K562 (cell line): Measurements from ENCODE around the gene DLST. TPM values are rescaled to one million over a fixed set of nuclear protein-coding genes. Genes with fewer than 3 reads are reported as not detected.

Source experiments
- CBFA2T3 ChIP-seq: fragments of 450-650 bp; IDR thresholded peaks from 2 replicates; pipeline ENCODE4 v1.6.1; 2017
- CREM ChIP-seq: IDR thresholded peaks from 2 replicates; pipeline ENCODE4 v1.6.1; 2014; ENCODE audit warnings: antibody characterized with exemption, low read depth
- DACH1 ChIP-seq: fragments of 450-650 bp; IDR thresholded peaks from 2 replicates; pipeline ENCODE4 v1.6.1; 2018; ENCODE audit not compliant: partially characterized antibody
- GABPB2 ChIP-seq: fragments of 250-450 bp; sonication (Bioruptor Pico); conservative IDR thresholded peaks from 2 replicates; pipeline ENCODE4 v1.5.1; 2021; ENCODE audit warnings: mild to moderate bottlenecking
- HDAC2 ChIP-seq: fragments of 450-650 bp; IDR thresholded peaks from 2 replicates; pipeline ENCODE4 v1.6.1; 2016; ENCODE audit warnings: mild to moderate bottlenecking
- HMBOX1 ChIP-seq: sonication (generic); IDR thresholded peaks from 2 replicates; pipeline ENCODE4 v1.6.1; 2016
- HNRNPLL ChIP-seq: fragments of 200-400 bp; formaldehyde crosslinking; IDR thresholded peaks from 2 replicates; pipeline ENCODE4 v1.6.1; 2017; ENCODE audit warnings: low read length, low read depth, mild to moderate bottlenecking; ENCODE audit not compliant: poor library complexity, severe bottlenecking
- L3MBTL2 ChIP-seq: fragments of 450-650 bp; IDR thresholded peaks from 2 replicates; pipeline ENCODE4 v1.6.1; 2016; ENCODE audit warnings: mild to moderate bottlenecking, moderate library complexity
- NFIX ChIP-seq: fragments of 250-450 bp; sonication (Bioruptor Pico); IDR thresholded peaks from 2 replicates; pipeline ENCODE4 v1.4.0; 2020; ENCODE audit warnings: low read depth, mild to moderate bottlenecking, moderate library complexity
- NR2C2 ChIP-seq, 2 experiments: fragments of 200-800 bp in 1 of 2; sonication (Bioruptor generic) in 1 of 2; sonication (generic) in 1 of 2; formaldehyde crosslinking in 1 of 2; IDR thresholded peaks; 2 replicates each; pipeline versions ENCODE4 v1.6.1 to v1.8.0; 2016 to 2022; ENCODE audit warnings: mild to moderate bottlenecking in 1 of 2, missing compliant biosample characterization in 1 of 2, missing genetic modification characterization in 1 of 2, missing genetic modification reagents in 1 of 2
- POLR2AphosphoS5 ChIP-seq: IDR thresholded peaks from 2 replicates; pipeline ENCODE4 v1.6.1; 2011; ENCODE audit warnings: mild to moderate bottlenecking, low read depth, low read length, moderate library complexity; ENCODE audit not compliant: control insufficient read depth, insufficient read depth
- RFX7 ChIP-seq: fragments of 250-450 bp; sonication (Bioruptor Pico); IDR thresholded peaks from 2 replicates; pipeline ENCODE4 v1.5.1; 2021; ENCODE audit warnings: mild to moderate bottlenecking
- ZNF316 ChIP-seq: fragments of 450-650 bp; IDR thresholded peaks from 2 replicates; pipeline ENCODE4 v1.6.1; 2016
- polyA plus RNA-seq, 8 experiments: library from polyadenylated mRNA; depleted of rRNA in 4 of 8; stranded (reverse) in 5 of 8; unstranded in 3 of 8; fragments of >200 nt; fragmentation: Nextera tagmentation in 2 of 8; fragmentation: Illumina TruSeq in 1 of 8; extraction: Ambion mirVana in 2 of 8; extraction: Trizol in 1 of 8; gene quantifications; 2 replicates each; pipeline versions ENCODE4 v1.2.1 to v1.2.3, GENCODE V29; 2011 to 2014; ENCODE audit warnings: inconsistent platforms in 1 of 8, missing spikeins in 1 of 8
- total RNA-seq, 7 experiments: library from RNA; depleted of rRNA in 6 of 7; stranded (reverse); fragments of >200 nt in 6 of 7; fragmentation: Illumina TruSeq in 2 of 7; extraction: Trizol in 2 of 7; gene quantifications; 2 replicates each; pipeline versions ENCODE4 v1.2.1 to v1.2.3, GENCODE V29; 2011 to 2021; ENCODE audit warnings: low replicate concordance in 1 of 7
- TF ChIP-seq, protein P1 (sequence below), 2 experiments: fragments of 150-350 bp in 1 of 2; IDR thresholded peaks; 2 replicates each; pipeline ENCODE4 v1.6.1; 2012 to 2016; ENCODE audit warnings: low read depth in 2 of 2, low read length in 2 of 2, mild to moderate bottlenecking in 1 of 2, moderate library complexity in 1 of 2
- TF ChIP-seq, protein P2 (sequence below), 2 experiments: fragments of 450-650 bp; IDR thresholded peaks; 2 replicates each; pipeline ENCODE4 v1.6.1; 2018; ENCODE audit warnings: mild to moderate bottlenecking in 2 of 2, low read depth in 1 of 2; ENCODE audit not compliant: partially characterized antibody in 2 of 2
- TF ChIP-seq, protein P3 (sequence below), 2 experiments: fragments of 450-650 bp; conservative IDR thresholded peaks; 2 replicates each; pipeline ENCODE4 v1.6.1; 2017; ENCODE audit warnings: mild to moderate bottlenecking in 2 of 2, moderate library complexity in 2 of 2

DLST gene
- total and polyA plus RNA-seq, 9 of the 15 experiments (the other 6 are each of a cell fraction or from before 2014, with no cell fraction given): 3.0 to 73.7 (median 45.4) TPM

GRCh38 chr14:74888164-74889158 is 6.7 kb downstream of the DLST start (continued):
- TF ChIP-seq, protein P1, sequence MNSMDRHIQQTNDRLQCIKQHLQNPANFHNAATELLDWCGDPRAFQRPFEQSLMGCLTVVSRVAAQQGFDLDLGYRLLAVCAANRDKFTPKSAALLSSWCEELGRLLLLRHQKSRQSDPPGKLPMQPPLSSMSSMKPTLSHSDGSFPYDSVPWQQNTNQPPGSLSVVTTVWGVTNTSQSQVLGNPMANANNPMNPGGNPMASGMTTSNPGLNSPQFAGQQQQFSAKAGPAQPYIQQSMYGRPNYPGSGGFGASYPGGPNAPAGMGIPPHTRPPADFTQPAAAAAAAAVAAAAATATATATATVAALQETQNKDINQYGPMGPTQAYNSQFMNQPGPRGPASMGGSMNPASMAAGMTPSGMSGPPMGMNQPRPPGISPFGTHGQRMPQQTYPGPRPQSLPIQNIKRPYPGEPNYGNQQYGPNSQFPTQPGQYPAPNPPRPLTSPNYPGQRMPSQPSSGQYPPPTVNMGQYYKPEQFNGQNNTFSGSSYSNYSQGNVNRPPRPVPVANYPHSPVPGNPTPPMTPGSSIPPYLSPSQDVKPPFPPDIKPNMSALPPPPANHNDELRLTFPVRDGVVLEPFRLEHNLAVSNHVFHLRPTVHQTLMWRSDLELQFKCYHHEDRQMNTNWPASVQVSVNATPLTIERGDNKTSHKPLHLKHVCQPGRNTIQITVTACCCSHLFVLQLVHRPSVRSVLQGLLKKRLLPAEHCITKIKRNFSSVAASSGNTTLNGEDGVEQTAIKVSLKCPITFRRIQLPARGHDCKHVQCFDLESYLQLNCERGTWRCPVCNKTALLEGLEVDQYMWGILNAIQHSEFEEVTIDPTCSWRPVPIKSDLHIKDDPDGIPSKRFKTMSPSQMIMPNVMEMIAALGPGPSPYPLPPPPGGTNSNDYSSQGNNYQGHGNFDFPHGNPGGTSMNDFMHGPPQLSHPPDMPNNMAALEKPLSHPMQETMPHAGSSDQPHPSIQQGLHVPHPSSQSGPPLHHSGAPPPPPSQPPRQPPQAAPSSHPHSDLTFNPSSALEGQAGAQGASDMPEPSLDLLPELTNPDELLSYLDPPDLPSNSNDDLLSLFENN (IDR thresholded peaks at IDR 0.05; ENCODE audit: low read depth in 2 of 2, low read length in 2 of 2): peak in 1 of 2 experiments; percentile 68; a peak in 1 of 4 replicates
- TF ChIP-seq HNRNPLL (no peak), DACH1 (peak; percentile 33), L3MBTL2 (0 out of 2 replicates have a peak, but pooled peaks have one; percentile 17), GABPB2 (CRISPR knock-in tag) (no peak), RFX7 (no peak), NR2C2 (CRISPR knock-in tag; IDR thresholded peaks at IDR 0.05) (no peak), NR2C2 (tag; IDR thresholded peaks at IDR 0.05) (peak; percentile 77), HMBOX1 (peak; percentile 99), HDAC2 (peak; percentile 91), NFIX (CRISPR knock-in tag) (no peak), POLR2AphosphoS5 (no peak), CREM (no peak), CBFA2T3 (peak; percentile 93), ZNF316 (peak; percentile 84)
- TF ChIP-seq, protein P2, sequence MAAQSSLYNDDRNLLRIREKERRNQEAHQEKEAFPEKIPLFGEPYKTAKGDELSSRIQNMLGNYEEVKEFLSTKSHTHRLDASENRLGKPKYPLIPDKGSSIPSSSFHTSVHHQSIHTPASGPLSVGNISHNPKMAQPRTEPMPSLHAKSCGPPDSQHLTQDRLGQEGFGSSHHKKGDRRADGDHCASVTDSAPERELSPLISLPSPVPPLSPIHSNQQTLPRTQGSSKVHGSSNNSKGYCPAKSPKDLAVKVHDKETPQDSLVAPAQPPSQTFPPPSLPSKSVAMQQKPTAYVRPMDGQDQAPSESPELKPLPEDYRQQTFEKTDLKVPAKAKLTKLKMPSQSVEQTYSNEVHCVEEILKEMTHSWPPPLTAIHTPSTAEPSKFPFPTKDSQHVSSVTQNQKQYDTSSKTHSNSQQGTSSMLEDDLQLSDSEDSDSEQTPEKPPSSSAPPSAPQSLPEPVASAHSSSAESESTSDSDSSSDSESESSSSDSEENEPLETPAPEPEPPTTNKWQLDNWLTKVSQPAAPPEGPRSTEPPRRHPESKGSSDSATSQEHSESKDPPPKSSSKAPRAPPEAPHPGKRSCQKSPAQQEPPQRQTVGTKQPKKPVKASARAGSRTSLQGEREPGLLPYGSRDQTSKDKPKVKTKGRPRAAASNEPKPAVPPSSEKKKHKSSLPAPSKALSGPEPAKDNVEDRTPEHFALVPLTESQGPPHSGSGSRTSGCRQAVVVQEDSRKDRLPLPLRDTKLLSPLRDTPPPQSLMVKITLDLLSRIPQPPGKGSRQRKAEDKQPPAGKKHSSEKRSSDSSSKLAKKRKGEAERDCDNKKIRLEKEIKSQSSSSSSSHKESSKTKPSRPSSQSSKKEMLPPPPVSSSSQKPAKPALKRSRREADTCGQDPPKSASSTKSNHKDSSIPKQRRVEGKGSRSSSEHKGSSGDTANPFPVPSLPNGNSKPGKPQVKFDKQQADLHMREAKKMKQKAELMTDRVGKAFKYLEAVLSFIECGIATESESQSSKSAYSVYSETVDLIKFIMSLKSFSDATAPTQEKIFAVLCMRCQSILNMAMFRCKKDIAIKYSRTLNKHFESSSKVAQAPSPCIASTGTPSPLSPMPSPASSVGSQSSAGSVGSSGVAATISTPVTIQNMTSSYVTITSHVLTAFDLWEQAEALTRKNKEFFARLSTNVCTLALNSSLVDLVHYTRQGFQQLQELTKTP (IDR thresholded peaks at IDR 0.05; ENCODE audit: low read depth in 1 of 2, partially characterized antibody in 2 of 2): peak in 1 of 2 experiments; percentile 49
- TF ChIP-seq, protein P3, sequence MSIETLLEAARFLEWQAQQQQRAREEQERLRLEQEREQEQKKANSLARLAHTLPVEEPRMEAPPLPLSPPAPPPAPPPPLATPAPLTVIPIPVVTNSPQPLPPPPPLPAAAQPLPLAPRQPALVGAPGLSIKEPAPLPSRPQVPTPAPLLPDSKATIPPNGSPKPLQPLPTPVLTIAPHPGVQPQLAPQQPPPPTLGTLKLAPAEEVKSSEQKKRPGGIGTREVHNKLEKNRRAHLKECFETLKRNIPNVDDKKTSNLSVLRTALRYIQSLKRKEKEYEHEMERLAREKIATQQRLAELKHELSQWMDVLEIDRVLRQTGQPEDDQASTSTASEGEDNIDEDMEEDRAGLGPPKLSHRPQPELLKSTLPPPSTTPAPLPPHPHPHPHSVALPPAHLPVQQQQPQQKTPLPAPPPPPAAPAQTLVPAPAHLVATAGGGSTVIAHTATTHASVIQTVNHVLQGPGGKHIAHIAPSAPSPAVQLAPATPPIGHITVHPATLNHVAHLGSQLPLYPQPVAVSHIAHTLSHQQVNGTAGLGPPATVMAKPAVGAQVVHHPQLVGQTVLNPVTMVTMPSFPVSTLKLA (conservative IDR thresholded peaks at IDR 0.05): peak in 1 of 2 experiments; percentile 58; a peak in 2 of 4 replicates
